Tibial nerve (tissue), 4 donors: Measurements from ENCODE around the gene CREB3L4.

ENCODE experiments used
- EP300 ChIP-seq, 2 donors: sonication (generic); formaldehyde crosslinking; IDR thresholded peaks; one replicate each; pipeline ENCODE4 v1.6.1; 2017; ENCODE audit warnings: antibody characterized with exemption in 2 of 2, mild to moderate bottlenecking in 1 of 2
- POLR2A ChIP-seq, 2 donors: fragments of 450-650 bp; IDR thresholded peaks; one replicate each; pipeline ENCODE4 v1.6.1; 2017; ENCODE audit warnings: antibody characterized with exemption in 2 of 2, mild to moderate bottlenecking in 2 of 2, moderate library complexity in 2 of 2
- TF ChIP-seq, protein P1 (sequence below), 5 experiments: fragments of 200-600 bp in 3 of 5; fragments of 450-650 bp in 2 of 5; sonication (generic) in 3 of 5; IDR thresholded peaks; one replicate each; pipeline ENCODE4 v1.5.1; 2016 to 2019; ENCODE audit warnings: antibody characterized with exemption in 5 of 5, mild to moderate bottlenecking in 3 of 5, moderate library complexity in 2 of 5

DNA sequence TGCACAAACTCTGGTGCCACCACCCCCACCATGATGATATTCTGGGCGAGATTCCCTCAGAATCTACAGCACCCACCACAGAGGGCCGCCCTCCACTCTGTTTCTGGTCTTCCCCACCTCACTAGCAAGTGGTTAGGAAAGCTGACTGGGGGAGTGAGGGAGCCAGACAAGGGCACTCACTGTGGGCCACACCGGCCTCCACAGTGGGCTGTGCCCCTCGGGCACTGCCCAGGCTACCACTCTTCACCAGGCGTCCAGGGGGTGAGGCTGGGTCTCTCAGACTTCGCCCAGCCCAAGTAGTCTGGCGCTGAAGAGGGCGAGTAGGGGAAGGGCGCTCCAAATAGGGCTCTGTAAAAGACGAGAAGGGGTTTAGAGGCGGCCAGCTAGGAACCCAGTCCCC lies 33.7 kb upstream of the CREB3L4 start:
- TF ChIP-seq EP300 (IDR thresholded peaks at IDR 0.05) = no peak
- TF ChIP-seq, protein P1, sequence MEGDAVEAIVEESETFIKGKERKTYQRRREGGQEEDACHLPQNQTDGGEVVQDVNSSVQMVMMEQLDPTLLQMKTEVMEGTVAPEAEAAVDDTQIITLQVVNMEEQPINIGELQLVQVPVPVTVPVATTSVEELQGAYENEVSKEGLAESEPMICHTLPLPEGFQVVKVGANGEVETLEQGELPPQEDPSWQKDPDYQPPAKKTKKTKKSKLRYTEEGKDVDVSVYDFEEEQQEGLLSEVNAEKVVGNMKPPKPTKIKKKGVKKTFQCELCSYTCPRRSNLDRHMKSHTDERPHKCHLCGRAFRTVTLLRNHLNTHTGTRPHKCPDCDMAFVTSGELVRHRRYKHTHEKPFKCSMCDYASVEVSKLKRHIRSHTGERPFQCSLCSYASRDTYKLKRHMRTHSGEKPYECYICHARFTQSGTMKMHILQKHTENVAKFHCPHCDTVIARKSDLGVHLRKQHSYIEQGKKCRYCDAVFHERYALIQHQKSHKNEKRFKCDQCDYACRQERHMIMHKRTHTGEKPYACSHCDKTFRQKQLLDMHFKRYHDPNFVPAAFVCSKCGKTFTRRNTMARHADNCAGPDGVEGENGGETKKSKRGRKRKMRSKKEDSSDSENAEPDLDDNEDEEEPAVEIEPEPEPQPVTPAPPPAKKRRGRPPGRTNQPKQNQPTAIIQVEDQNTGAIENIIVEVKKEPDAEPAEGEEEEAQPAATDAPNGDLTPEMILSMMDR (IDR thresholded peaks at IDR 0.05) = no peak
- no peak for TF ChIP-seq POLR2A (IDR thresholded peaks at IDR 0.05)
